Upper lobe of left lung (tissue), 6 donors: ENCODE results near the gene ADAMTS2. TPM values are rescaled to one million over a fixed set of nuclear protein-coding genes. Genes with fewer than 3 reads are reported as not detected.
A peak's percentile ranks its signal among the peaks of the same experiment; 100 is the strongest.

Source experiments
- ATAC-seq, 2 donors: fragments of 200-7000 bp; cut with Tn5 transposase; one replicate each; pipeline ENCODE4 v1.9.1; 2022; ENCODE audit warnings: mild to moderate bottlenecking in 2 of 2, moderate library complexity in 2 of 2; ENCODE audit not compliant: low FRiP score in 2 of 2
- DNase-seq, 2 donors: peaks; one replicate each; pipeline ENCODE4 v3.0.0-alpha.2; 2019 to 2020
- H3K27ac ChIP-seq, 4 donors: fragments of 200-600 bp; sonication (generic); one replicate each; pipeline ENCODE4 v1.5.1; 2016 to 2019
- H3K27me3 ChIP-seq, 4 donors: fragments of 200-600 bp; sonication (generic); one replicate each; pipeline ENCODE4 v1.5.1; 2017 to 2019
- H3K36me3 ChIP-seq, 4 donors: fragments of 200-600 bp; sonication (generic); one replicate each; pipeline ENCODE4 v1.5.1; 2016 to 2019
- H3K4me1 ChIP-seq, 4 donors: fragments of 200-600 bp; sonication (generic); one replicate each; pipeline ENCODE4 v1.5.1; 2018 to 2019
- H3K4me3 ChIP-seq, 4 donors: fragments of 200-600 bp; sonication (generic); one replicate each; pipeline ENCODE4 v1.5.1; 2017 to 2019; ENCODE audit warnings: mild to moderate bottlenecking in 2 of 4, moderate library complexity in 1 of 4
- H3K9me3 ChIP-seq, 4 donors: fragments of 200-600 bp; sonication (generic); one replicate each; pipeline ENCODE4 v1.5.1; 2018 to 2019
- CTCF ChIP-seq, 6 experiments: fragments of 450-650 bp in 4 of 6; fragments of 200-600 bp in 2 of 6; sonication (generic) in 2 of 6; IDR thresholded peaks; one replicate each; pipeline ENCODE4 v1.5.1; 2016 to 2019; ENCODE audit warnings: antibody characterized with exemption in 6 of 6
- EP300 ChIP-seq, 4 donors: sonication (generic); formaldehyde crosslinking; IDR thresholded peaks; one replicate each; pipeline ENCODE4 v1.5.1; 2017; ENCODE audit warnings: antibody characterized with exemption in 4 of 4, control low read depth in 2 of 4
- POLR2A ChIP-seq, 4 donors: fragments of 450-650 bp; IDR thresholded peaks; one replicate each; pipeline ENCODE4 v1.5.1; 2016 to 2017; ENCODE audit warnings: antibody characterized with exemption in 4 of 4, mild to moderate bottlenecking in 2 of 4
- POLR2AphosphoS5 ChIP-seq, 2 donors: sonication (generic); formaldehyde crosslinking; IDR thresholded peaks; one replicate each; pipeline ENCODE4 v1.5.1; 2017; ENCODE audit warnings: antibody characterized with exemption in 2 of 2
- WGBS, 2 donors: methylation state at CpG; one replicate each; pipeline ENCODE4 v1.1.5; 2017 to 2018; 5-methylcytosine and 5-hydroxymethylcytosine counted together
- total RNA-seq, 6 donors: library from RNA; depleted of rRNA in 4 of 6; stranded (reverse); fragments of >200 nt in 4 of 6; gene quantifications; one replicate each; pipeline versions ENCODE4 v1.1.0 to v1.2.1, GENCODE V29; 2016 to 2021
- donor health status: DM: no; HTN: no; CAD: no; lungs with moderate emphysema.
- donor health status: DM: no; HTN: yes; CAD: no; lungs with severe emphysema.

ADAMTS2 gene
- total RNA-seq, 6 donors from 2014 or later, result 10.0 to 114 (median 25.7) TPM

GRCh38 chr5:179361037-179361603 lies 15.9 kb upstream of the ADAMTS2 start:
- Histone ChIP-seq H3K4me3 (no peak overlapping the region), H3K9me3 (no peaks in the 10 kb centered on the region), H3K27me3 (no peaks in the 10 kb centered on the region), H3K36me3 (no peaks in the 10 kb centered on the region), H3K27ac (no peak overlapping the region), H3K4me1 (peaks cover 6 to 15% (median 11%) of the 10 kb centered on the region in 4 donors)
- no peak for DNase-seq
- 81 to 83% methylated on average over 16 of the region's 16 CpGs for WGBS, 2 donors
- no peak for ATAC-seq
- no peak for TF ChIP-seq POLR2A (IDR thresholded peaks at IDR 0.05)
- TF ChIP-seq POLR2AphosphoS5 (IDR thresholded peaks at IDR 0.05), result no peak
- TF ChIP-seq CTCF (IDR thresholded peaks at IDR 0.05), result no peak
- no peak for TF ChIP-seq EP300 (IDR thresholded peaks at IDR 0.05)

GRCh38 chr5:179357031-179357430 lies 11.8 kb upstream of the ADAMTS2 start:
- DNase-seq, result no peak
- Histone ChIP-seq H3K4me3 (no peak overlapping the region), H3K4me1 (peaks cover 8 to 20% (median 15%) of the 10 kb centered on the region in 4 donors), H3K9me3 (no peaks in the 10 kb centered on the region), H3K27me3 (no peaks in the 10 kb centered on the region), H3K36me3 (no peaks in the 10 kb centered on the region), H3K27ac (peak overlapping the region; percentile 12 to 83 (median 70))
- no peak for TF ChIP-seq CTCF (IDR thresholded peaks at IDR 0.05)
- TF ChIP-seq POLR2AphosphoS5 (IDR thresholded peaks at IDR 0.05), result no peak
- no peak for TF ChIP-seq POLR2A (IDR thresholded peaks at IDR 0.05)
- no peak for TF ChIP-seq EP300 (IDR thresholded peaks at IDR 0.05)
- WGBS, 2 donors, result 29 to 31% methylated on average over 7 of the region's 7 CpGs
- ATAC-seq, result no peak

GRCh38 chr5:179355976-179356974 lies 11.0 kb upstream of the ADAMTS2 start:
- ATAC-seq, result peak; percentile 12 to 64
- Histone ChIP-seq H3K27me3 (no peaks in the 10 kb centered on the region), H3K4me1 (peaks cover 8 to 20% (median 15%) of the 10 kb centered on the region in 4 donors), H3K9me3 (no peaks in the 10 kb centered on the region), H3K36me3 (no peaks in the 10 kb centered on the region), H3K27ac (peak overlapping the region; percentile 55 to 83 (median 81)), H3K4me3 (no peak overlapping the region)
- WGBS, 2 donors, result 71 to 77% methylated on average over 11 of the region's 11 CpGs
- peak in 3 of 4 donors; percentile 34 to 89 (median 82) for TF ChIP-seq EP300 (IDR thresholded peaks at IDR 0.05)
- no peak for TF ChIP-seq POLR2A (IDR thresholded peaks at IDR 0.05)
- peak in 1 of 2 donors; percentile 86 for TF ChIP-seq POLR2AphosphoS5 (IDR thresholded peaks at IDR 0.05)
- no peak for DNase-seq

GRCh38 chr5:179354305-179354882 lies 9.1 kb upstream of the ADAMTS2 start:
- Histone ChIP-seq H3K4me1 (peaks cover 8 to 20% (median 15%) of the 10 kb centered on the region in 4 donors), H3K27ac (no peak overlapping the region), H3K36me3 (no peaks in the 10 kb centered on the region), H3K27me3 (no peaks in the 10 kb centered on the region), H3K4me3 (no peak overlapping the region), H3K9me3 (no peaks in the 10 kb centered on the region)
- WGBS, 2 donors, result 74 to 77% methylated on average over 7 to 23 of the region's 23 CpGs
- TF ChIP-seq POLR2AphosphoS5 (IDR thresholded peaks at IDR 0.05) (no peak), EP300 (IDR thresholded peaks at IDR 0.05) (no peak), POLR2A (IDR thresholded peaks at IDR 0.05) (no peak)
- DNase-seq (no peak), ATAC-seq (no peak)

- Histone ChIP-seq H3K27me3 (peaks cover 0 to 21% (median 5%) of the 10 kb centered on the region in 4 donors), H3K36me3 (no peaks in the 10 kb centered on the region), H3K4me3 (no peak overlapping the region), H3K4me1 (peaks cover 12 to 23% (median 17%) of the 10 kb centered on the region in 4 donors), H3K27ac (no peak overlapping the region), H3K9me3 (no peaks in the 10 kb centered on the region)
- WGBS, 2 donors, result 60 to 61% methylated on average over 5 to 10 of the region's 10 CpGs
- DNase-seq, result no peak
- TF ChIP-seq POLR2A (IDR thresholded peaks at IDR 0.05), result no peak
- ATAC-seq, result no peak
These were observed 3.6 kb upstream of the ADAMTS2 start for GRCh38 chr5:179348843-179349242.
